Lung (tissue), 12 donors: ENCODE measurements around the gene CCDC174. TPM values are rescaled to one million over a fixed set of nuclear protein-coding genes. Genes with fewer than 3 reads are reported as not detected.

Source experiments
- ATAC-seq: fragments of 200-7000 bp; cut with Tn5 transposase; one replicate; pipeline ENCODE4 v1.9.1; 2020; ENCODE audit warnings: moderate number of reproducible peaks; ENCODE audit not compliant: insufficient read depth, low FRiP score
- DNase-seq, 3 donors: peaks; one replicate each; pipeline ENCODE4 v3.0.0-alpha.2; 2013 to 2017
- H3K27ac ChIP-seq, 2 donors: one replicate each; pipeline ENCODE4 v1.5.1; 2013; ENCODE audit warnings: mild to moderate bottlenecking in 2 of 2, moderate library complexity in 2 of 2, control low read depth in 1 of 2, inconsistent platforms in 1 of 2, low read depth in 1 of 2, low read length in 1 of 2
- H3K27me3 ChIP-seq, 3 donors: one replicate each; pipeline ENCODE4 v1.5.1; 2013; ENCODE audit warnings: low read length in 2 of 3; ENCODE audit not compliant: control insufficient read depth in 3 of 3, insufficient read depth in 3 of 3
- H3K36me3 ChIP-seq, 4 donors: one replicate each; pipeline ENCODE4 v1.5.1; 2013; ENCODE audit warnings: low read length in 4 of 4, mild to moderate bottlenecking in 1 of 4, moderate library complexity in 1 of 4; ENCODE audit not compliant: control insufficient read depth in 4 of 4, insufficient read depth in 4 of 4
- H3K4me1 ChIP-seq, 5 donors: one replicate each; pipeline ENCODE4 v1.5.1; 2013; ENCODE audit warnings: low read length in 5 of 5, mild to moderate bottlenecking in 2 of 5, moderate library complexity in 1 of 5; ENCODE audit not compliant: control insufficient read depth in 5 of 5, insufficient read depth in 5 of 5
- H3K4me3 ChIP-seq: one replicate; pipeline ENCODE4 v1.5.1; 2013; ENCODE audit warnings: mild to moderate bottlenecking, control low read depth, moderate library complexity
- H3K9ac ChIP-seq, 2 donors: one replicate each; pipeline ENCODE4 v1.5.1; 2013; ENCODE audit warnings: low read length in 2 of 2, control low read depth in 1 of 2; ENCODE audit not compliant: insufficient read depth in 1 of 2
- H3K9me3 ChIP-seq, 4 donors: one replicate each; pipeline ENCODE4 v1.5.1; 2013; ENCODE audit warnings: low read length in 3 of 4, mild to moderate bottlenecking in 1 of 4, moderate library complexity in 1 of 4; ENCODE audit not compliant: control insufficient read depth in 4 of 4, insufficient read depth in 3 of 4
- CTCF ChIP-seq: IDR thresholded peaks from 2 replicates; pipeline ENCODE4 v1.5.1; 2012; ENCODE audit warnings: mild to moderate bottlenecking; ENCODE audit errors: control extremely low read depth, extremely low read depth
- WGBS, 2 donors: extraction: QIAGEN DNeasy Blood & Tissue Kit; methylation state at CpG; one replicate each; pipeline ENCODE4 v1.1.7; 2013; 5-methylcytosine and 5-hydroxymethylcytosine counted together
- polyA plus RNA-seq, 2 donors: library from polyadenylated mRNA; stranded (reverse); fragments of 200-250 nt; gene quantifications; one replicate each; pipeline ENCODE4 v1.2.1, GENCODE V29; 2013
- total RNA-seq, 2 donors: library from RNA; depleted of rRNA in 1 of 2; stranded (reverse); fragments of >200 nt in 1 of 2; gene quantifications; one replicate each; pipeline ENCODE4 v1.2.1, GENCODE V29; 2014 to 2021
- donor health status: control.
- donor health status: control.
- donor health status: Bipolar disorder and iron deficiency.
- donor health status: healthy.
- donor health status: DM: yes; HTN: yes; CAD: no.

Gene CCDC174
- total and polyA plus RNA-seq, 4 donors, result 11.7 to 25.0 (median 19.7) TPM

- TF ChIP-seq CTCF, result no peak
- WGBS, 2 donors, result 80 to 92% methylated on average over 6 of the region's 6 CpGs
- no peaks in the 10 kb centered on the region for H3K9me3 ChIP-seq
- H3K9ac ChIP-seq, result no peak overlapping the region
- peaks cover 0 to 34% (median 8%) of the 10 kb centered on the region in 5 donors for H3K4me1 ChIP-seq
- no peak overlapping the region for H3K27ac ChIP-seq
- DNase-seq, result no peak
- no peak overlapping the region for H3K4me3 ChIP-seq
- H3K36me3 ChIP-seq, result no peaks in the 10 kb centered on the region
- ATAC-seq, result no peak
- no peaks in the 10 kb centered on the region for H3K27me3 ChIP-seq
These were observed 26.1 kb upstream of the CCDC174 start for GRCh38 chr3:14625443-14625842.

GRCh38 chr3:14627815-14628214 is 23.7 kb upstream of the CCDC174 start:
- H3K4me1 ChIP-seq, result peaks cover 0 to 23% (median 5%) of the 10 kb centered on the region in 5 donors
- no peak for DNase-seq
- no peaks in the 10 kb centered on the region for H3K27me3 ChIP-seq
- H3K9me3 ChIP-seq, result no peaks in the 10 kb centered on the region
- no peak overlapping the region for H3K4me3 ChIP-seq
- ATAC-seq, result no peak
- WGBS, 2 donors, result 80 to 83% methylated on average over 6 of the region's 6 CpGs
- H3K9ac ChIP-seq, result no peak overlapping the region
- no peak overlapping the region for H3K27ac ChIP-seq
- TF ChIP-seq CTCF, result no peak
- no peaks in the 10 kb centered on the region for H3K36me3 ChIP-seq

GRCh38 chr3:14628406-14628805 is 23.2 kb upstream of the CCDC174 start:
- H3K27ac ChIP-seq, result no peak overlapping the region
- ATAC-seq, result no peak
- peaks cover 0 to 17% (median 0%) of the 10 kb centered on the region in 5 donors for H3K4me1 ChIP-seq
- H3K9ac ChIP-seq, result no peak overlapping the region
- H3K36me3 ChIP-seq, result no peaks in the 10 kb centered on the region
- H3K4me3 ChIP-seq, result no peak overlapping the region
- no peaks in the 10 kb centered on the region for H3K9me3 ChIP-seq
- DNase-seq, result no peak
- WGBS, 2 donors, result 68 to 73% methylated on average over 4 of the region's 4 CpGs
- TF ChIP-seq CTCF, result no peak
- no peaks in the 10 kb centered on the region for H3K27me3 ChIP-seq

- DNase-seq, result no peak
- Histone ChIP-seq H3K4me3 (no peak overlapping the region), H3K27me3 (no peaks in the 10 kb centered on the region), H3K9ac (no peak overlapping the region), H3K4me1 (no peaks in the 10 kb centered on the region), H3K9me3 (no peaks in the 10 kb centered on the region), H3K27ac (no peak overlapping the region), H3K36me3 (no peaks in the 10 kb centered on the region)
- no peak for ATAC-seq
- TF ChIP-seq CTCF, result no peak
- 83 to 85% methylated on average over 9 of the region's 9 CpGs for WGBS, 2 donors
These were observed 21.0 kb upstream of the CCDC174 start for GRCh38 chr3:14630404-14631100.
